HepG2 (cell line): ENCODE measurements around the gene EMILIN1. TPM values are rescaled to one million over a fixed set of nuclear protein-coding genes. Genes with fewer than 3 reads are reported as not detected.
A peak's percentile ranks its signal among the peaks of the same experiment; 100 is the strongest.

Experiments used
- CREB1 ChIP-seq, 2 experiments: fragments of 450-650 bp in 1 of 2; IDR thresholded peaks; 2 replicates each; pipeline ENCODE4 v1.6.1; 2016 to 2017; ENCODE audit warnings: control low read depth in 1 of 2, mild to moderate bottlenecking in 1 of 2, missing compliant biosample characterization in 1 of 2, missing genetic modification characterization in 1 of 2
- FUBP1 ChIP-seq: sonication (generic); formaldehyde crosslinking; IDR thresholded peaks from 2 replicates; pipeline ENCODE4 v1.5.1; 2020; ENCODE audit warnings: missing genetic modification reagents, mild to moderate bottlenecking, borderline replicate concordance
- JUN ChIP-seq: sonication (generic); formaldehyde crosslinking; IDR thresholded peaks from 2 replicates; pipeline ENCODE4 v1.4.0; 2020; ENCODE audit warnings: mild to moderate bottlenecking, missing genetic modification reagents
- KDM3A ChIP-seq: IDR thresholded peaks from 2 replicates; pipeline ENCODE4 v1.6.1; 2018; ENCODE audit warnings: low read depth, missing compliant biosample characterization
- MTERF4 ChIP-seq: sonication (generic); formaldehyde crosslinking; IDR thresholded peaks from 2 replicates; pipeline ENCODE4 v1.8.0; 2023; ENCODE audit warnings: mild to moderate bottlenecking, missing genetic modification reagents
- NAIF1 ChIP-seq: sonication (generic); formaldehyde crosslinking; IDR thresholded peaks from 2 replicates; pipeline ENCODE4 v1.5.0; 2020; ENCODE audit warnings: mild to moderate bottlenecking, missing genetic modification reagents, borderline replicate concordance
- NCOR1 ChIP-seq: fragments of 200-600 bp; sonication (generic); IDR thresholded peaks from 2 replicates; pipeline ENCODE4 v1.7.0; 2017; ENCODE audit warnings: antibody characterized with exemption, low read length, borderline replicate concordance
- NR2C2 ChIP-seq: sonication (generic); formaldehyde crosslinking; IDR thresholded peaks from 2 replicates; pipeline ENCODE4 v1.4.0; 2020; ENCODE audit warnings: missing genetic modification reagents, mild to moderate bottlenecking, moderate library complexity, borderline replicate concordance
- PHF8 ChIP-seq: sonication (generic); formaldehyde crosslinking; IDR thresholded peaks from 2 replicates; pipeline ENCODE4 v1.5.0; 2020; ENCODE audit warnings: missing genetic modification reagents
- POLR2G ChIP-seq: fragments of 200-400 bp; formaldehyde crosslinking; IDR thresholded peaks from 2 replicates; pipeline ENCODE4 v1.6.1; 2018; ENCODE audit warnings: mild to moderate bottlenecking, low read depth, low read length, moderate library complexity
- RFX1 ChIP-seq: fragments of 450-650 bp; IDR thresholded peaks from 2 replicates; pipeline ENCODE4 v1.6.1; 2017
- SMYD3 ChIP-seq: sonication (generic); formaldehyde crosslinking; IDR thresholded peaks from 2 replicates; pipeline ENCODE4 v1.8.1; 2023; ENCODE audit warnings: mild to moderate bottlenecking, missing genetic modification reagents
- SOX5 ChIP-seq: IDR thresholded peaks from 2 replicates; pipeline ENCODE4 v1.6.1; 2016; ENCODE audit warnings: borderline replicate concordance
- TCF7 ChIP-seq: sonication (generic); IDR thresholded peaks from 2 replicates; pipeline ENCODE4 v1.6.1; 2016; ENCODE audit warnings: antibody characterized with exemption, low read depth
- ZBTB10 ChIP-seq: sonication (generic); formaldehyde crosslinking; IDR thresholded peaks from 2 replicates; pipeline ENCODE4 v1.4.0; 2020; ENCODE audit warnings: missing genetic modification reagents, borderline replicate concordance
- ZFP82 ChIP-seq: sonication (generic); formaldehyde crosslinking; IDR thresholded peaks from 2 replicates; pipeline ENCODE4 v1.5.1; 2020; ENCODE audit warnings: mild to moderate bottlenecking, missing genetic modification reagents, borderline replicate concordance
- ZNF281 ChIP-seq: sonication (generic); formaldehyde crosslinking; IDR thresholded peaks from 2 replicates; pipeline ENCODE4 v1.4.0; 2020; ENCODE audit warnings: missing genetic modification reagents, borderline replicate concordance
- ZNF660 ChIP-seq: sonication (generic); formaldehyde crosslinking; IDR thresholded peaks from 2 replicates; pipeline ENCODE4 v1.5.1; 2020; ENCODE audit warnings: mild to moderate bottlenecking, low read depth, missing genetic modification reagents, borderline replicate concordance
- polyA plus RNA-seq, 8 experiments: library from polyadenylated mRNA; depleted of rRNA in 3 of 8; stranded (reverse) in 7 of 8; unstranded in 1 of 8; fragments of >200 nt; fragmentation: Illumina TruSeq in 4 of 8; extraction: Trizol in 4 of 8; gene quantifications; 2 replicates each; pipeline versions ENCODE4 v1.2.1 to v1.2.3, GENCODE V29; 2011 to 2016; ENCODE audit warnings: low read depth in 4 of 8, missing spikeins in 1 of 8, mixed read lengths in 1 of 8; ENCODE audit not compliant: insufficient read depth in 1 of 8
- total RNA-seq, 5 experiments: library from RNA; depleted of rRNA; stranded (reverse); fragments of >200 nt; fragmentation: Illumina TruSeq; extraction: Trizol; gene quantifications; 2 replicates each; pipeline ENCODE4 v1.2.3, GENCODE V29; 2016; ENCODE audit warnings: low read depth in 1 of 5

The EMILIN1 gene
- total and polyA plus RNA-seq, 2 of the 13 experiments (the other 11 are each of a cell fraction or from before 2014, with no cell fraction given), result 8.1 to 9.7 TPM

GRCh38 chr2:27118525-27119329 is 40.3 kb downstream of the EMILIN1 start, which contains the start of gene CGREF1 (continued):
- TF ChIP-seq ZBTB10 (CRISPR knock-in tag) (no peak), NR2C2 (CRISPR knock-in tag) (no peak; the same call in 1 of the 2 replicates), SOX5 (no peak), FUBP1 (CRISPR knock-in tag) (no peak), NCOR1 (no peak), CREB1 (IDR thresholded peaks at IDR 0.05) (no peak), CREB1 (CRISPR knock-in tag; IDR thresholded peaks at IDR 0.05) (no peak), MTERF4 (CRISPR knock-in tag) (no peak), RFX1 (no peak), PHF8 (CRISPR knock-in tag) (no peak), TCF7 (no peak), ZFP82 (no peak; the same call in 1 of the 2 replicates), ZNF281 (CRISPR knock-in tag) (peak; percentile 58), POLR2G (no peak), NAIF1 (CRISPR knock-in tag) (no peak), KDM3A (CRISPR knock-in tag) (peak; percentile 49; the same call in 1 of the 2 replicates), JUN (no peak), ZNF660 (0 out of 2 replicates have a peak, but pooled peaks have one; percentile 39), SMYD3 (CRISPR knock-in tag) (no peak)
